CD14-positive monocyte (primary cell): ENCODE measurements around the gene SBF2. TPM values are rescaled to one million over a fixed set of nuclear protein-coding genes. Genes with fewer than 3 reads are reported as not detected.

ENCODE experiments used
- DNase-seq, 3 donors: peaks; one replicate each; pipeline ENCODE4 v3.0.0-alpha.2; 2011 to 2022
- H2AFZ ChIP-seq: 2 replicates; pipeline ENCODE4 v1.6.0; 2012; ENCODE audit warnings: mild to moderate bottlenecking, low read depth, low read length, inconsistent platforms; ENCODE audit not compliant: insufficient read depth, poor library complexity, severe bottlenecking
- H3K27ac ChIP-seq, 2 donors: 1 replicate in 1 of 2; 2 replicates in 1 of 2; pipeline ENCODE4 v1.5.1; 2012 to 2013; ENCODE audit warnings: low read length in 2 of 2, control low read depth in 1 of 2, inconsistent platforms in 1 of 2, low read depth in 1 of 2, mild to moderate bottlenecking in 1 of 2
- H3K27me3 ChIP-seq, 2 donors: one replicate each; pipeline versions ENCODE4 v1.6.0 to v1.6.1; 2011 to 2013; ENCODE audit warnings: low read length in 2 of 2; ENCODE audit not compliant: control insufficient read depth in 2 of 2, insufficient read depth in 2 of 2
- H3K36me3 ChIP-seq, 2 donors: replicated peaks in 1 of 2; 1 replicate in 1 of 2; 2 replicates in 1 of 2; pipeline versions ENCODE4 v1.5.1 to v1.6.1; 2012 to 2013; ENCODE audit warnings: low read length in 2 of 2, control low read depth in 1 of 2, inconsistent platforms in 1 of 2, mild to moderate bottlenecking in 1 of 2; ENCODE audit not compliant: insufficient read depth in 2 of 2, control insufficient read depth in 1 of 2
- H3K4me1 ChIP-seq, 2 donors: 1 replicate in 1 of 2; 2 replicates in 1 of 2; pipeline versions ENCODE4 v1.5.1 to v1.6.1; 2012 to 2013; ENCODE audit warnings: low read length in 2 of 2, control low read depth in 1 of 2, inconsistent platforms in 1 of 2, mild to moderate bottlenecking in 1 of 2, moderate library complexity in 1 of 2; ENCODE audit not compliant: insufficient read depth in 2 of 2, control insufficient read depth in 1 of 2
- H3K4me2 ChIP-seq: replicated peaks from 2 replicates; pipeline ENCODE3; 2012; ENCODE audit warnings: low read length, moderate library complexity, mild to moderate bottlenecking; ENCODE audit not compliant: poor library complexity, severe bottlenecking; ENCODE audit errors: extremely low read depth
- H3K4me3 ChIP-seq, 3 experiments: fragments of 200-600 bp in 1 of 3; sonication (generic) in 1 of 3; replicated peaks in 1 of 3; 1 replicate in 2 of 3; 2 replicates in 1 of 3; pipeline ENCODE4 v1.5.1; 2011 to 2013; ENCODE audit warnings: low read length in 3 of 3, mild to moderate bottlenecking in 3 of 3, control low read depth in 2 of 3, low read depth in 2 of 3, inconsistent platforms in 1 of 3, moderate library complexity in 1 of 3
- H3K79me2 ChIP-seq: 2 replicates; pipeline ENCODE4 v1.6.0; 2012; ENCODE audit warnings: mild to moderate bottlenecking, control low read depth, inconsistent platforms, low read length, moderate library complexity; ENCODE audit not compliant: insufficient read depth
- H3K9ac ChIP-seq: 2 replicates; pipeline ENCODE4 v1.6.0; 2017; ENCODE audit warnings: low read length, mild to moderate bottlenecking; ENCODE audit not compliant: insufficient read depth, poor library complexity, severe bottlenecking
- H3K9me3 ChIP-seq, 2 donors: replicated peaks in 1 of 2; 1 replicate in 1 of 2; 2 replicates in 1 of 2; pipeline versions ENCODE4 v1.5.1 to v1.6.1; 2012 to 2013; ENCODE audit warnings: low read length in 2 of 2, control low read depth in 1 of 2; ENCODE audit not compliant: control insufficient read depth in 1 of 2, insufficient read depth in 1 of 2
- H4K20me1 ChIP-seq: 2 replicates; pipeline ENCODE4 v1.6.0; 2012; ENCODE audit warnings: mild to moderate bottlenecking, low read length, control low read depth, moderate library complexity; ENCODE audit not compliant: insufficient read depth
- H3K27ac Mint-ChIP-seq, 7 donors: one replicate each; pipeline ENCODE4 v1.8.0; 2020; ENCODE audit warnings: mild to moderate bottlenecking in 7 of 7, mixed read lengths in 7 of 7, moderate library complexity in 6 of 7, inconsistent platforms in 2 of 7
- H3K27me3 Mint-ChIP-seq, 3 donors: one replicate each; pipeline ENCODE4 v1.8.0; 2021 to 2022; ENCODE audit warnings: low read depth in 3 of 3, mild to moderate bottlenecking in 3 of 3, mixed read lengths in 3 of 3, moderate library complexity in 3 of 3, inconsistent platforms in 1 of 3
- H3K36me3 Mint-ChIP-seq, 2 donors: one replicate each; pipeline ENCODE4 v1.8.0; 2020; ENCODE audit warnings: mixed read lengths in 2 of 2, inconsistent platforms in 1 of 2, mild to moderate bottlenecking in 1 of 2
- H3K4me1 Mint-ChIP-seq: one replicate; pipeline ENCODE4 v1.8.0; 2020; ENCODE audit warnings: mild to moderate bottlenecking, mixed read lengths
- H3K4me3 Mint-ChIP-seq, 2 donors: one replicate each; pipeline ENCODE4 v1.8.0; 2020; ENCODE audit warnings: mild to moderate bottlenecking in 2 of 2, mixed read lengths in 2 of 2, moderate library complexity in 1 of 2
- H3K9me3 Mint-ChIP-seq, 7 donors: one replicate each; pipeline ENCODE4 v1.8.0; 2020 to 2022; ENCODE audit warnings: mixed read lengths in 7 of 7, mild to moderate bottlenecking in 6 of 7, moderate library complexity in 6 of 7, inconsistent platforms in 2 of 7
- CTCF ChIP-seq: fragments of 200-600 bp; IDR thresholded peaks from one replicate; pipeline ENCODE4 v1.8.0; 2022; ENCODE audit warnings: antibody characterized with exemption, mild to moderate bottlenecking
- WGBS: methylation state at CpG from one replicate; pipeline ENCODE4 v1.1.5; 2013; ENCODE audit warnings: missing lambda C conversion rate; ENCODE audit not compliant: insufficient coverage; 5-methylcytosine and 5-hydroxymethylcytosine counted together
- intact Hi-C, 2 donors: fragments of 100-400 bp; cut with micrococcal nuclease; formaldehyde crosslinking; loops; one replicate each; pipeline versions ENCODE4 v1.15.0 to v1.15.1; 2023
- polyA plus RNA-seq, 3 donors: library from polyadenylated mRNA; depleted of rRNA in 1 of 3; unstranded in 2 of 3; stranded (reverse) in 1 of 3; fragments of 300-500 nt in 2 of 3; fragments of >200 nt in 1 of 3; fragmentation: Illumina TruSeq in 2 of 3; gene quantifications; 1 replicate in 2 of 3; 2 replicates in 1 of 3; pipeline ENCODE4 v1.2.3, GENCODE V29; 2012 to 2021

SBF2 gene
- polyA plus RNA-seq, 3 donors: 8.9 to 30.7 (median 16.4) TPM

GRCh38 chr11:10303558-10304363, 9.7 kb upstream of the SBF2 start:
- no peaks in the 10 kb centered on the region for H3K9me3 ChIP-seq
- peak overlapping the region; percentile 96 for H3K4me2 ChIP-seq
- peaks cover 0 to 16% of the 10 kb centered on the region in 2 donors for H3K27me3 ChIP-seq
- Mint-ChIP-seq H3K4me1 (peaks cover 49% of the 10 kb centered on the region), H3K27ac (peak overlapping the region; percentile 96 to 100 (median 99)), H3K9me3 (peaks cover 0 to 16% (median 0%) of the 10 kb centered on the region in 7 donors), H3K36me3 (peaks cover 15 to 22% of the 10 kb centered on the region in 2 donors), H3K27me3 (peaks cover 13 to 21% (median 20%) of the 10 kb centered on the region in 3 donors), H3K4me3 (peak overlapping the region; percentile 96 to 99)
- H3K27ac ChIP-seq: peak overlapping the region; percentile 91 to 100
- peak overlapping the region; percentile 76 for H2AFZ ChIP-seq
- H3K36me3 ChIP-seq: peaks cover 0 to 7% of the 10 kb centered on the region in 2 donors
- peaks cover 52 to 53% of the 10 kb centered on the region in 2 donors for H3K4me1 ChIP-seq
- no peak for TF ChIP-seq CTCF
- intact Hi-C loops: loop anchor here in 1 of 2 donors (10.0 kb wide), 2 partner anchors 279 to 839 kb away; partner anchors contain the start of gene ZNF143
- H4K20me1 ChIP-seq: peaks cover 29% of the 10 kb centered on the region
- peak; percentile 89 to 97 (median 95) for DNase-seq
- H3K79me2 ChIP-seq: peaks cover 32% of the 10 kb centered on the region
- peak overlapping the region; percentile 79 to 97 (median 89) for H3K4me3 ChIP-seq
- 0% methylated on average over 17 of the region's 29 CpGs for whole genome bisulfite sequencing
- peak overlapping the region; percentile 97 for H3K9ac ChIP-seq

- H3K4me1 ChIP-seq: peaks cover 45 to 48% of the 10 kb centered on the region in 2 donors
- H2AFZ ChIP-seq: peak overlapping the region; percentile 76
- intact Hi-C loops: loop anchor here (1.0 to 10.0 kb wide), 3 partner anchors 9 to 838 kb away; partner anchors contain the start of genes SBF2 (in 1 of the 2) and ZNF143 (in 1 of the 2)
- peak overlapping the region; percentile 97 for H3K9ac ChIP-seq
- H3K4me2 ChIP-seq: peak overlapping the region; percentile 96
- no peaks in the 10 kb centered on the region for H3K9me3 ChIP-seq
- peaks cover 12 to 21% (median 13%) of the 10 kb centered on the region in 3 donors for H3K27me3 Mint-ChIP-seq
- H3K4me1 Mint-ChIP-seq: peaks cover 50% of the 10 kb centered on the region
- DNase-seq: peak; percentile 87 to 91 (median 89)
- H3K27me3 ChIP-seq: peaks cover 0 to 16% of the 10 kb centered on the region in 2 donors
- WGBS: under 1% methylated on average over 53 of the region's 56 CpGs
- H3K9me3 Mint-ChIP-seq: peaks cover 0 to 16% (median 0%) of the 10 kb centered on the region in 7 donors
- H3K79me2 ChIP-seq: peaks cover 32% of the 10 kb centered on the region
- H4K20me1 ChIP-seq: peaks cover 29% of the 10 kb centered on the region
- peak overlapping the region; percentile 96 to 99 for H3K4me3 Mint-ChIP-seq
- peaks cover 0 to 7% of the 10 kb centered on the region in 2 donors for H3K36me3 ChIP-seq
- peak overlapping the region; percentile 79 to 97 (median 89) for H3K4me3 ChIP-seq
- H3K27ac ChIP-seq: peak overlapping the region; percentile 91 to 100
- TF ChIP-seq CTCF: no peak
- H3K27ac Mint-ChIP-seq: peak overlapping the region; percentile 96 to 100 (median 99)
- peaks cover 21 to 27% of the 10 kb centered on the region in 2 donors for H3K36me3 Mint-ChIP-seq
Observed at GRCh38 chr11:10302744-10303557, 8.9 kb upstream of the SBF2 start.
